Activated naive CD4-positive, alpha-beta T cell treated with anti-CD3 and anti-CD28 coated beads, Interleukin-2, amount 50 U/mL, for 72 hours (primary cell): ENCODE data around the gene OR2F1. TPM values are rescaled to one million over a fixed set of nuclear protein-coding genes. Genes with fewer than 3 reads are reported as not detected.

Source experiments
- total RNA-seq, 2 donors: library from RNA; stranded (reverse); gene quantifications; one replicate each; pipeline ENCODE4 v1.2.3, GENCODE V29; 2022

The OR2F1 gene
- total RNA-seq, 2 donors from 2014 or later: not detected

Other genes with a start within 250 kb of the OR2F1 start
- 1 to 10 TPM in 1 of 2 donors, under 1 TPM in 1; 0.93 to 3.1 TPM for gene CTAGE6, start 197.1 kb upstream of the OR2F1 start, total RNA-seq
- 10 to 100 TPM; 19.9 to 23.0 TPM for gene TCAF1, start 52.7 kb upstream of the OR2F1 start, total RNA-seq
- not detected for gene OR2F2, start 19.6 kb upstream of the OR2F1 start, total RNA-seq
- gene OR6B1, start 45.5 kb downstream of the OR2F1 start, total RNA-seq: not detected
- not detected for gene OR2A5, start 94.1 kb downstream of the OR2F1 start, total RNA-seq
- gene OR2A25, start 115.0 kb downstream of the OR2F1 start, total RNA-seq: not detected
- gene OR2A12, start 131.4 kb downstream of the OR2F1 start, total RNA-seq: not detected
- gene OR2A2, start 154.7 kb downstream of the OR2F1 start, total RNA-seq: not detected
- gene OR2A14, start 168.3 kb downstream of the OR2F1 start, total RNA-seq: not detected
- under 1 TPM in 1 of 2 donors, not detected in 1; 0.93 TPM for gene CTAGE4, start 228.6 kb downstream of the OR2F1 start, total RNA-seq
- gene ARHGEF35, start 241.0 kb downstream of the OR2F1 start, total RNA-seq: 1 to 10 TPM in 1 of 2 donors, under 1 TPM in 1; 0.19 to 4.6 TPM